Erythroblast (primary cell): ENCODE data around the gene TULP4.

ENCODE experiments used
- DNase-seq, 2 experiments: peaks; one replicate each; lab custom pipeline; 2025; lab: John Stamatoyannopoulos, UW
- GATA1 ChIP-seq: IDR thresholded peaks from 2 replicates; pipeline ENCODE4 v1.6.1; 2011; ENCODE audit warnings: low read depth, mild to moderate bottlenecking, control low read depth, low read length, moderate library complexity
- POLR2A ChIP-seq: IDR thresholded peaks from 2 replicates; pipeline ENCODE4 v1.6.1; 2011; ENCODE audit warnings: mild to moderate bottlenecking, low read length

The TULP4 gene

DNA sequence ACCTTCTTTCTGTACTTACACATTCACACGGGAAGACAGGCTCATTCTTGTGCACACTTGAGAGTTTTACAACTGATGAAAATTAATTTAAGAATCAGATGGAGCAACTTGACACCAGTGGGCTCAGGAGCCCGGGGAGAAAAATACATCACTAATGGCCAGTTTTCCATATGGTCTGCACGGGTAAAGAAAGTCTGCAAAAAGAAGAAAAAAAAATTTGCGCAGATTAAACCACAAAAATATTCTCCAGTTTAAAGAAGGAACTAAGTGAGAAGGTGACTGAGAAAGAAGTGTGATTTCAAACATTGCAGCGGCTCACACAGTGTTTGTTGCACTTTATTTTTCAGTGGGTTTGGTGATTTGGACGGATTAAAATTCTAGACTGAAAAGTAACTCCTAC lies at the start of gene TULP4:
TSS of gene TULP4 (plus strand) at position 301 of the 400 bp plus-strand sequence. CDS start 1,552 bp downstream, outside the sequence.
- TF ChIP-seq GATA1, result no peak
- no peak for TF ChIP-seq POLR2A
- DNase-seq, result no peak

GRCh38 chr6:158262755-158263154 lies 49.5 kb upstream of the TULP4 start:
- TF ChIP-seq GATA1, result no peak
- TF ChIP-seq POLR2A, result no peak
- DNase-seq, result no peak

GRCh38 chr6:158264180-158264579 lies 48.1 kb upstream of the TULP4 start:
- no peak for DNase-seq
- TF ChIP-seq GATA1 (no peak), POLR2A (no peak)

DNA sequence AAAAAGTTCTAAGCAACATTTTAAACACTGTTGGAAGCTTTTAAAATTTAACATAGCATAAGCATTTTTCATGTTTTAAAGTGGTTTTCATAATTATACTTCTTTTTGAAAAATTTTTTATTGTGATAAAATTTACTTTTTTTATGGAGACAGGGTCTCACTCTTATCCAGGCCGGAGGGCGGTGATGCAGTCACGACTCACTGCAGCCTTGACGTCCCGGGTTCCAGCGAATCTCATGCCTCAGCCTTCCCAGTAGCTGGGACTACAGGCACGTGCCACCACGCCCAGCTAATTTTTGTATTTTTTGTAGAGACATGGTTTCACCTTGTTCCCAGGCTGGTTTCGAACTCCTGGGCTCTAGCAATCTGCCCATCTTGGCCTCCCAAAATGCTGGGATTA lies 46.1 kb upstream of the TULP4 start:
- DNase-seq, result no peak
- TF ChIP-seq POLR2A (no peak), GATA1 (no peak)

GRCh38 chr6:158268361-158269147 lies 43.7 kb upstream of the TULP4 start:
- TF ChIP-seq POLR2A (no peak), GATA1 (no peak)

DNA sequence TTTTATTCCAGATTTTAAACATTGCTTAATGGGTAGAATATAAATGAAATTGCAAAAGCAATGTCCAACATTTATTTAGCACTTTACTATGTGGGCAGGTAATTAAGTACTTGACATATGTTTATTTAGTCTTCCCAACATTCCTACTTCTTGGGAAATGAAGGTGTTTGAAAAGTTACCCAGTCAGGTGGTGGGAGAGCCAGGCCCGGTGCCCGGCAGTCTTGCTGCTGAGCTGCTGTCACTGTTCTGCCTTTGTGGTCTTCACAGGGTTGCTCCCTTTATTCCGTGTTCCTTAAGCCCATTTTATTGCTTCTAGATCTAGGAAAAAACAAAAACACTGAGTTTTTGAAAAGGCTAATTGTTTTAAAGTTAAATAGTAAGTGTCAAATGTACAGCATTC lies 42.6 kb upstream of the TULP4 start:
- no peak for DNase-seq
- TF ChIP-seq GATA1 (no peak), POLR2A (no peak)

More at GRCh38 chr6:158268361-158269147, 43.7 kb upstream of the TULP4 start:
- DNase-seq, result no peak

DNA sequence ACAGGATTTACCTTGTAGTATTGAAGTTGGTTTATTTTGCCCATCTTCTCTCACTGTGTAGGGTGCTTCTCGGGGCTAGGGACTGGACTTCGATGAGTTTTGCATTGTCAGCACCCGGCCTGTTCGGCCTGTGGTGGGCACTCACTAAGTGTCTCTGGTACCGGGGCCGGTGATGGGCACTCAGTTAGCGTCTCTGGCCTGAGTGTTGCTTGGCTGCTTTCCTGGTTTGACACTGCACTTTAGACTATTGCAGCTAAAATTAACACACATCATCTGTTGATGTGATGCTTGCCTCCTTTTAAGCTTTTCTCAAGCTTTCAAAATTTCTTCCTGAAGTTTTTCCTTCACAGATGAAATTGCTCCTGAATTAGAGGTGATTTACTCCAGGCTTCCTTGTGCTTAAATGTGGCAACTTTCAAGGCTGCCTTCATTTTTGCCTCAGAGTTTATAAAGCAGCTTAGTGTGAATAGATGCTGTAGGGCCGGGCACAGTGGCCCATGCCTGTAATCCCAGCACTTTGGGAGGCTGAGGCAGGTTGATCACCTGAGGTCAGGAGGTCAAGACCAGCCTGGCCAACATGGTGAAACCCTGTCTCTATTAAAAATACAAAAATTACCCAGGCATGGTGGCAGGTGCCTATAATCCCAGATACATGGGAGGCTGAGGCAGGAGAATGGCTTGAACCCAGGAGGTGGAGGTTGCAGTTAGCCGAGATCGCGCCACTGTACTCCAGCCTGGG lies 41.7 kb upstream of the TULP4 start:
- no peak for DNase-seq
- no peak for TF ChIP-seq GATA1
- no peak for TF ChIP-seq POLR2A

GRCh38 chr6:158272324-158272723 lies 39.9 kb upstream of the TULP4 start:
- no peak for DNase-seq
- TF ChIP-seq POLR2A (no peak), GATA1 (no peak)

GRCh38 chr6:158278004-158278403 lies 34.3 kb upstream of the TULP4 start:
- no peak for DNase-seq
- TF ChIP-seq POLR2A (no peak), GATA1 (no peak)

GRCh38 chr6:158279615-158280014 lies 32.6 kb upstream of the TULP4 start:
- no peak for DNase-seq
- no peak for TF ChIP-seq POLR2A
- TF ChIP-seq GATA1, result no peak

GRCh38 chr6:158283304-158283980 lies 28.8 kb upstream of the TULP4 start:
- TF ChIP-seq POLR2A (no peak), GATA1 (no peak)
- no peak for DNase-seq

DNA sequence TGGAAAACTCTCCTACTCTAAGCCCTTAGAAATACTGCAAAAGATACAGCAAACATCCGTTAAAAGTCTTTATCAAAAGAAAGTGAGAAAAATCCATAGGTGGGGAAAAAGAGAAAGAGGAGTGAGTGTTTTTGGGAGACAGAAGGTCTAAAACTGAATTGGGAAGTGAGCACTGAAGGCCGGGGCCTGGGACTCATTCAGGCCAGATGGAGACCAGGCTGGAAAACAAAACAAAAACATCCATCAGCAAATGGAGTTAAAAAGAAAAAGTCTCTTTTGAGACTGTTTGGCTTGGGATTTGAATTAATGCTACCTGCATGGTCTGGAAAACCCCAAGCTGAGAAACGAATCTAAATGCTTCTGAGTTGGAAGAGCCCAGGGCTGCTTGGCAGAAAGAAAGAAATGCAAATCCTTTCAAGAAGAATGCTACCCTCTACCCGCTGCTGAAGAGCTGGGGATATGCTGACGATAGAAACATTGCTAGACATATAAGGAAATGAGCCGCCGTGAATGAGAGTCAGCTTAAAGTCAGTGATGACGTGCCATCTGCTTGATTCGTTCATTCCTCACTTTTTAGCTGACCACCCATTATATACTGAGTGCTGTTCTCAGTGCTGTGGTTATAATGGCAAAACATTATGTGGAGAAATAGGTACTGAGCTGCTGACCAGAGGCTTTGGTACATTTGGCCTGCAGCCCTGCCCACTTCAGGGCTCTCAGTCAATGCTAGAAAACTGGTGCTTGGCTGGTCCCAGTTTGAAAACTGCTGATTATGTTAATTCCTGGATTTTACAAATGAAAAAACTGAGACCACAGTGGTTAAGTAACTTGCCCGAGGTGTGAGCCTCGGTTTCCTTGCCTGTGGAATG lies 28.0 kb upstream of the TULP4 start:
- no peak for DNase-seq
- TF ChIP-seq POLR2A, result no peak
- TF ChIP-seq GATA1, result no peak

DNA sequence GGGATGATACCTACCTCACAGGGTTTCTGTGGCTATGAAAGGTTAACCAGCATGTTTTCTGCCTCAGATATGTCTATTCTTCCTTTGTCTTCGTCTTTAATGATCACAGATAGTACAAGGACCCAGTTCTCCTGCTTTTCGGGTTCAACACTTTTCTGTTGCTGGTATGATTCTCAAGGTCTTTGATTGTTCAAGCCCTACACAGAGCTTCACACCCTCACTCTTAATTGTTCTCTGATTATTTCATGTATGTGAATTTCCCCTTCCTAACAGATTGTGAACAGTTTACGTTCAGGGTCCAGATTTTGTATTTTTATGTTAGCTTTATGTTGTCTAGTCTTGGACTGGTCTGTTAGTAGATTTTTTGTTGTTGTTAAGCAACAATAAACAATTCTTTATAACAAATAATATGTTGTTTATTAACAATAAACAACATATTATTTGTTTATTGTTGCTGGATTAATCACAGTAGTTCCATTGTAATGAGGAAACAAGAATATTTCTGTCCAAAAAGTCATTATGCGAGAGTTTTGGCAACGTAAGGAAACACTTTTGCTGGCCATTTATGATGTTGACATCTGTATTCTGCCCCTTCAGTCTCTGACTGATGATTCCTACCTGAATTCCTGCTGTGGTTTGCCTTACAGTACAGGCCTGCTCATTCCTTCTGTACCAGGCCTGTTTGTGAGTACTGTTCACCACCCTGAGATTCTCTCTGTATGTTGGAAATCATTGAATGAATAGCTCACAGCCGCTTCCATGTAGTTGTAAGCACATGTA lies 27.2 kb upstream of the TULP4 start:
- TF ChIP-seq POLR2A (no peak), GATA1 (no peak)
- no peak for DNase-seq
